ENCODE measurements around the gene SPTA1.

GRCh38 chr1:158611916-158612315 is 74.6 kb downstream of the SPTA1 start:
- TF ChIP-seq EZH2phosphoT487 (IDR thresholded peaks at IDR 0.05; ENCODE audit: borderline replicate concordance, low read depth, low read length) = no peak
- TF ChIP-seq CTCF (conservative IDR thresholded peaks at IDR 0.05; ENCODE audit: low read length) = no peak

All from OCI-LY7 (cell line).